Activated CD8-positive, alpha-beta memory T cell treated with anti-CD3 and anti-CD28 coated beads for 4 hours (primary cell): ENCODE measurements around the gene HERC5.

ENCODE experiments used
- DNase-seq, 2 donors: peaks; one replicate each; pipeline ENCODE4 v3.0.0-alpha.2; 2020; ENCODE audit warnings: low read depth in 2 of 2

The HERC5 gene

GRCh38 chr4:88522702-88523324, 65.9 kb downstream of the HERC5 start:
- peak in 1 of 2 donors; percentile 2 for DNase-seq

DNA sequence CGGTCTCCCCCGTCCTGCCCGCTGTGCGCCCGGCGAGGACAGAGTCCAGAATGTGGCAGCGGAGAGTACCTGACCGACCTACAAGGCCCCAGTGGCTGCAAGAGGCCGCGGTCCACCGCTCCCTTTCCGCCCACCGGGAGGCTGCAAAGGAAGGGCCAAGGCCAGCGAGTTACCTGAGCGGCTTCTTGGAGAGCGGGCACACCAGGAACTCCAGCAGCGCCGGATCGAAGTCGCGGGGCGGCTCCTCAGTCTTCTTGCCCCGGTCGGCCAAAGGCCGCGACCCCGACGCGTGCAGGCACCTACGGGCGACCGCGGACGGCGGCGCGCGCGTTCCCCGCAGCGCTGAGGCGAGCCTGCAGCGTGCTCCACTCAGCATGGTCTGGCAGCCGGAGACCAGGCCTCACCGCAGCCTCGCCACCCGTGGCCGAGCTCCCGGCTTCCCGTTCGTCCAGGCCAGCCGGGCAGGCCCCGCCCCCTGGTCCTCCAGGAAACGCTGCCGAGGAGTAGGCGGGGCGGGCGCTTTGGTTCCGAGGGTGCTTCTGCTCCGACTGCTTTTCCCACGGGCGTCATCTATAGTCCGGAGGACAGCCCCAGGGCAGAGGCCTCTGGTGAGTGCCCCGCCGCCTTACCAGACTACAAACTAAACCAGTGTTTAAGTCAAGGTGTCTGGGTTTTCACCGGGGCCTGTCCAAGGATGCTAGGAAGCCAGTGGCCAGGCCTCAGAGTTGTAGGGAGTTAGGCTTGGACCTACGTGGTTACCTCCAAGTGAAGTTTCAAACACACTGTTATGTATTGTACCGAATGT, 66.6 kb downstream of the HERC5 start, which contains the start of gene PYURF:
TSS of gene PYURF (minus strand) at position 452 of the 805 bp plus-strand sequence. CDS start at position 376, 76 bp downstream.
- peak; percentile 57 to 60 for DNase-seq

DNA sequence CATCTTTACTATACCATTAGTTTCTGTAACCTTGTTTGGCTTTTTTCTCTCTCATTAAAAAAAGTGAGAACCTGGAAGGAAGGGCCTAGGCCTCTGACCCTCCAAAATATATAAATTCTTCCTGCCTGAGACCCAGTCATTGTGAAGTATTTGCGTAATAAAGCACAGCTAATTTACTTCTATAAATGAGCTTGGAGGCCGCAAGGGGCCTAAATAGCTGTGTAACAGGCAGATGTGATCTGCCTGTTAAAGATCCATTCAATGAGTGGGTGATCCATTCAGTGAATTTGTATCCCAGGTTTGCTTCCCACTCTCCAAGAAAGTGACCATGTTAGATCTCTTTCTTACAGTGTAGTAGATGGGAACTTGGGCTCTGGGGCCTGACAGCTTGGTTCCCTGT, 67.3 kb downstream of the HERC5 start:
- no peak for DNase-seq

GRCh38 chr4:88526221-88526815, 69.4 kb downstream of the HERC5 start:
- no peak for DNase-seq

DNA sequence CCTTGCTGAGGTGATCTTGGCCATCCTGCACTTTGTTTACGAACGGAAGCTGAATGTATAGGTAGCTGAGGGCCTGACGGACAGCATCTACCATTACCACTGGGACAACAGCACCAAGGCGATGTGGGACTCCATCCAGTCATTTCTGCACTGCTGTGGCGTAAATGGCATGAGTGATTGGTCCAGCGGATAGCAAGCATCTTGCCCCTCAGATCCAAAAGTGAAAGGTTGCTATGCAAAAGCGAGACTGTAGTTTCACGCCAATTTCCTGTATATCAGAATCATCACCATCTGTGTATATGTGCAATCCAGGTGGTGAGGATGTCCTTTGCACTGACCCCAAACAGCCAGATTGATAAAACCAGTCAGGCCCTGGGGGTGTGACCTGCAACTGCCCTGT, 70.9 kb downstream of the HERC5 start:
- no peak for DNase-seq

DNA sequence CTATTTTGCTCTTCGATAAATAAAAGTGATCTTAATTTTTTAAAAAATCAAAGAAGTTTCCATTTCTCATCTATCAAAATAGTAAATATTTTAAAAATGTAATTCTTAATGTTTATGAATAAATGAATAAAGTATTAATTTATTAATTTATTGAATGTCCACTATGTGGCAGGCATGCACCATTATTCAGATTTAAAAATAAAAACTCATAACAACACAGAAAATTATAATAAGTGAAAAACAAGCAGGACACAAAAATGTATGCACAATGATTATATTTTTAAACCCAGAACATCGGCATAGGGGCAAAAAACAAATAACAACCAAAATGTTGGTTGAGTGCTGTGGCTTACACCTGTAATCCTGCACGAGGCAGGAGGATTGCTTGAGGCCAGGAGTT, 71.9 kb downstream of the HERC5 start:
- no peak for DNase-seq

GRCh38 chr4:88531549-88531948, 74.6 kb downstream of the HERC5 start:
- no peak for DNase-seq

GRCh38 chr4:88533088-88533790, 76.3 kb downstream of the HERC5 start:
- DNase-seq, result no peak

- no peak for DNase-seq
Observed at GRCh38 chr4:88533937-88534750, 77.2 kb downstream of the HERC5 start.

DNA sequence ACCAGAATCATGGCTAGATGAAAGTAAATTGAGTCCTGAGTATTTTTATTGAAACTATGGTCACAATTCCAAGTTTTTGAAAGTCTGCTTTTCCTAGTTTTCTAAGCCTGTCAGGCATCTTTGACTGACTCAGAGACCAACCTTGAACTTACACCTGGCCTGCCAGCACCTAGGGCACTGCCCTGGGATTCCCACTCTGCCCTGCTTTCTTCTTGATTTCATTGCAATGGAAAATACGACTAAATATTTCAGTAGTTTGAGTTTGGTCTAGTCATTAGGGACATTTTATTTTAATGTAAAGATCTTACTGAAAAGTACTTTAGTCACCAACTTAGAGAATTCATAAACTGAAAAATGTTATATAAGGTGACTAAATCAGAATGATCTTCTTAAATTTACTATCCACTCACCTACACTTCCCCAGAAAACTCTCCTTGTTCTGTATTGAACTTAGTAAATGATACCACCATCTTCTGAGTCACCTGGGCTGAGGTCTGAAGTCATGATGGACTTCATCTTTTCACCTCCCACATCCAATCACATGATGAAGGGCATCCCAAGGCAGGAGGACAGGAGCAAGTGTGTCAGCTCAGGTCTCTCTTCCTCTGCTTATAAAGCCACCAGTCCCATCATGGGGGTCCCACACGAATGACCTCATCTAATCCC, 78.3 kb downstream of the HERC5 start:
- no peak for DNase-seq

- no peak for DNase-seq
Observed at GRCh38 chr4:88537709-88538108, 80.8 kb downstream of the HERC5 start.

GRCh38 chr4:88539322-88540068, 82.6 kb downstream of the HERC5 start:
- DNase-seq, result peak; percentile 51 to 52

DNA sequence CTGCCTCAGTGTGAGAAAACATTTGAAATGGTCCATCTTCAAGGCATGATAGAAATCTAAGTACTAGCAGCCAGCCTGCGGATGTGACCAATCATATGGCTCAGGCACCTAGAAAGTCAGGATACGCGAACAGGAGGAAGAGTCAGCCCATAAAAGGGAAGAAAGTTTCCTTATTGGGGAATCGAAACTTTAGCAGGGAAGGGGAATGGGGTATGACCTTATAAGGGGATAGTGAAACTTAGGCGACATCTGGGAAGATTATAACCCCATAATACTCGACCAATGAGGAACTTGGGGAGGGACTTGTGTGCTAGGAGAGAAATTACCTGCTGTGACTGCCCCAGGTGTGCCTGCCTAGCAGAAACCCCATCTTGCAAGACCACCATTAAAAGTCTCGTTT, 92.9 kb downstream of the HERC5 start:
- no peak for DNase-seq
